BLaER1 (cell line): ENCODE measurements around the gene GOLGA2.

ENCODE experiments used
- H3K27ac ChIP-seq: shearing (Covaris generic); formaldehyde crosslinking; 2 replicates; pipeline ENCODE4 v1.8.1; 2022
- H3K27me3 ChIP-seq: shearing (Covaris generic); formaldehyde crosslinking; 2 replicates; pipeline ENCODE4 v1.8.1; 2022
- H3K36me3 ChIP-seq: shearing (Covaris generic); formaldehyde crosslinking; 2 replicates; pipeline ENCODE4 v1.8.1; 2022
- H3K4me1 ChIP-seq: shearing (Covaris generic); formaldehyde crosslinking; 2 replicates; pipeline ENCODE4 v1.8.1; 2022
- H3K4me2 ChIP-seq: shearing (Covaris generic); formaldehyde crosslinking; 2 replicates; pipeline ENCODE4 v1.8.1; 2022
- H3K4me3 ChIP-seq: shearing (Covaris generic); formaldehyde crosslinking; 2 replicates; pipeline ENCODE4 v1.8.1; 2022
- H3K9ac ChIP-seq: shearing (Covaris generic); formaldehyde crosslinking; 2 replicates; pipeline ENCODE4 v1.8.1; 2022
- H3K9me3 ChIP-seq: shearing (Covaris generic); formaldehyde crosslinking; 2 replicates; pipeline ENCODE4 v1.8.1; 2022
- H4K20me1 ChIP-seq: shearing (Covaris generic); formaldehyde crosslinking; 2 replicates; pipeline ENCODE4 v1.8.1; 2022
- Cebpa-rat ChIP-seq: shearing (Covaris generic); IDR thresholded peaks from 2 replicates; pipeline ENCODE4 v1.8.1; 2022

Gene GOLGA2

GRCh38 chr9:128275198-128276007, at the start of gene GOLGA2:
Gene GOLGA2 (minus strand): TSS chr9:128276007. CDS start chr9:128275976, 31 bp downstream.
- Histone ChIP-seq H3K36me3 (peaks cover 33% of the 10 kb centered on the region), H3K27ac (peak within 1 kb of the TSS; percentile 83), H3K9me3 (no peaks in the 10 kb centered on the region), H3K4me1 (peaks cover 52% of the 10 kb centered on the region), H3K4me3 (peak within 1 kb of the TSS; percentile 87), H3K4me2 (peak within 1 kb of the TSS; percentile 100), H4K20me1 (peaks cover 14% of the 10 kb centered on the region; the same call in 1 of the 2 replicates), H3K9ac (peak within 1 kb of the TSS; percentile 86), H3K27me3 (no peaks in the 10 kb centered on the region)
- TF ChIP-seq Cebpa-rat: no peak

- no peak for TF ChIP-seq Cebpa-rat
- Histone ChIP-seq H4K20me1 (peaks cover 12% of the 10 kb centered on the region; the same call in 1 of the 2 replicates), H3K27ac (no peak overlapping the region), H3K27me3 (no peaks in the 10 kb centered on the region), H3K4me1 (peaks cover 38% of the 10 kb centered on the region), H3K4me2 (peak overlapping the region; percentile 90), H3K36me3 (peaks cover 71% of the 10 kb centered on the region), H3K9ac (peak overlapping the region; percentile 87; the same call in 1 of the 2 replicates), H3K4me3 (no peak overlapping the region), H3K9me3 (no peaks in the 10 kb centered on the region)
Observed at GRCh38 chr9:128324401-128324800, 48.6 kb upstream of the GOLGA2 start.

- H3K4me2 ChIP-seq: peak overlapping the region; percentile 90
- H3K27me3 ChIP-seq: no peaks in the 10 kb centered on the region
- no peaks in the 10 kb centered on the region for H3K9me3 ChIP-seq
- H3K36me3 ChIP-seq: peaks cover 70% of the 10 kb centered on the region
- H3K9ac ChIP-seq: peak overlapping the region; percentile 87
- H4K20me1 ChIP-seq: peaks cover 12% of the 10 kb centered on the region; the same call in 1 of the 2 replicates
- peak overlapping the region; percentile 92; the same call in 1 of the 2 replicates for H3K27ac ChIP-seq
- H3K4me1 ChIP-seq: peaks cover 36% of the 10 kb centered on the region
- H3K4me3 ChIP-seq: peak overlapping the region; percentile 86
- TF ChIP-seq Cebpa-rat: peak; percentile 59
Observed at GRCh38 chr9:128323791-128324190, 48.0 kb upstream of the GOLGA2 start.

- Histone ChIP-seq H4K20me1 (peaks cover 12% of the 10 kb centered on the region; the same call in 1 of the 2 replicates), H3K4me2 (peak overlapping the region; percentile 90), H3K27ac (peak overlapping the region; percentile 92), H3K9me3 (no peaks in the 10 kb centered on the region), H3K27me3 (no peaks in the 10 kb centered on the region), H3K4me3 (peak overlapping the region; percentile 86), H3K4me1 (peaks cover 31% of the 10 kb centered on the region), H3K36me3 (peaks cover 70% of the 10 kb centered on the region), H3K9ac (peak overlapping the region; percentile 87)
- no peak for TF ChIP-seq Cebpa-rat
Observed at GRCh38 chr9:128323212-128323730, 47.5 kb upstream of the GOLGA2 start.

GRCh38 chr9:128322404-128323211, 46.8 kb upstream of the GOLGA2 start, which contains the start of the genes COQ4 and TRUB2:
Gene COQ4 (plus strand): TSS chr9:128322839. CDS start chr9:128322859, 20 bp downstream.
Gene TRUB2 (minus strand): TSS chr9:128322447. CDS start chr9:128322408, 39 bp downstream.
- Histone ChIP-seq H4K20me1 (peaks cover 12% of the 10 kb centered on the region; the same call in 1 of the 2 replicates), H3K9ac (peak within 1 kb of the TSS; percentile 87), H3K4me3 (peak within 1 kb of the TSS; percentile 86), H3K4me1 (peaks cover 24% of the 10 kb centered on the region), H3K36me3 (peaks cover 70% of the 10 kb centered on the region), H3K4me2 (peak within 1 kb of the TSS; percentile 90), H3K9me3 (no peaks in the 10 kb centered on the region), H3K27ac (peak within 1 kb of the TSS; percentile 92), H3K27me3 (no peaks in the 10 kb centered on the region)
- no peak for TF ChIP-seq Cebpa-rat

GRCh38 chr9:128321879-128322403, 46.1 kb upstream of the GOLGA2 start:
- H3K4me1 ChIP-seq: peaks cover 23% of the 10 kb centered on the region
- H3K9me3 ChIP-seq: no peaks in the 10 kb centered on the region
- H3K27ac ChIP-seq: peak overlapping the region; percentile 92
- no peak for TF ChIP-seq Cebpa-rat
- H3K4me3 ChIP-seq: peak overlapping the region; percentile 86
- H3K36me3 ChIP-seq: peaks cover 70% of the 10 kb centered on the region
- H3K9ac ChIP-seq: peak overlapping the region; percentile 87
- H3K4me2 ChIP-seq: peak overlapping the region; percentile 90
- H4K20me1 ChIP-seq: peaks cover 12% of the 10 kb centered on the region; the same call in 1 of the 2 replicates
- H3K27me3 ChIP-seq: no peaks in the 10 kb centered on the region

- H4K20me1 ChIP-seq: peaks cover 12% of the 10 kb centered on the region; the same call in 1 of the 2 replicates
- no peaks in the 10 kb centered on the region for H3K9me3 ChIP-seq
- peak overlapping the region; percentile 86 for H3K4me3 ChIP-seq
- H3K36me3 ChIP-seq: peaks cover 70% of the 10 kb centered on the region
- peak overlapping the region; percentile 92; the same call in 1 of the 2 replicates for H3K27ac ChIP-seq
- H3K9ac ChIP-seq: peak overlapping the region; percentile 87
- no peaks in the 10 kb centered on the region for H3K27me3 ChIP-seq
- TF ChIP-seq Cebpa-rat: no peak
- H3K4me2 ChIP-seq: peak overlapping the region; percentile 90
- H3K4me1 ChIP-seq: peaks cover 23% of the 10 kb centered on the region
Observed at GRCh38 chr9:128321343-128321742, 45.5 kb upstream of the GOLGA2 start.

- H3K27ac ChIP-seq: no peak overlapping the region
- no peak overlapping the region for H3K4me3 ChIP-seq
- H3K27me3 ChIP-seq: no peaks in the 10 kb centered on the region
- H3K4me2 ChIP-seq: no peak overlapping the region
- no peak overlapping the region for H3K9ac ChIP-seq
- H3K4me1 ChIP-seq: peaks cover 10% of the 10 kb centered on the region
- no peak for TF ChIP-seq Cebpa-rat
- peaks cover 87% of the 10 kb centered on the region for H3K36me3 ChIP-seq
- no peaks in the 10 kb centered on the region for H4K20me1 ChIP-seq
- H3K9me3 ChIP-seq: no peaks in the 10 kb centered on the region
Observed at GRCh38 chr9:128317629-128318028, 41.8 kb upstream of the GOLGA2 start.

- TF ChIP-seq Cebpa-rat: no peak
- Histone ChIP-seq H3K9me3 (no peaks in the 10 kb centered on the region), H3K4me3 (no peak overlapping the region), H3K27ac (no peak overlapping the region), H3K27me3 (no peaks in the 10 kb centered on the region), H3K36me3 (peaks cover 96% of the 10 kb centered on the region), H3K4me2 (no peak overlapping the region), H3K9ac (no peak overlapping the region), H4K20me1 (no peaks in the 10 kb centered on the region), H3K4me1 (peaks cover 4% of the 10 kb centered on the region)
Observed at GRCh38 chr9:128316421-128316820, 40.6 kb upstream of the GOLGA2 start.
